GM12872 (cell line): ENCODE results near the gene DDX42.
A peak's percentile ranks its signal among the peaks of the same experiment; 100 is the strongest.

Source experiments
- CTCF ChIP-seq: IDR thresholded peaks from 3 replicates; pipeline ENCODE4 v1.5.1; 2011; ENCODE audit warnings: low read depth, mild to moderate bottlenecking, low read length, moderate library complexity; ENCODE audit not compliant: insufficient read depth

The DDX42 gene

GRCh38 chr17:63842540-63843386 lies 68.8 kb downstream of the DDX42 start, which contains the start of gene SMARCD2:
TSS of gene SMARCD2 (minus strand) at chr17:63842685. CDS start at chr17:63842674, 11 bp downstream.
- no peak for TF ChIP-seq CTCF

- TF ChIP-seq CTCF: no peak
These were observed 70.1 kb downstream of the DDX42 start for GRCh38 chr17:63843910-63844677.

- TF ChIP-seq CTCF: no peak
These were observed 71.5 kb downstream of the DDX42 start for GRCh38 chr17:63845509-63845908.

- no peak for TF ChIP-seq CTCF
These were observed 73.7 kb downstream of the DDX42 start for GRCh38 chr17:63847525-63848249.

GRCh38 chr17:63848834-63849689 lies 75.1 kb downstream of the DDX42 start:
- TF ChIP-seq CTCF: peak; percentile 67

- TF ChIP-seq CTCF: no peak
These were observed 76.4 kb downstream of the DDX42 start for GRCh38 chr17:63850401-63850800.
